Colon (tissue), 2 donors: Measurements from ENCODE around the gene CCDC57.

Experiments used
- FAIRE-seq: peaks from 2 replicates; lab custom pipeline; 2012; peaks lifted over from hg19 to GRCh38; lab: Jason Lieb, UNC
- donor health status: control.
- donor health status: control.

Gene CCDC57

GRCh38 chr17:82121660-82122629 lies 90.7 kb downstream of the CCDC57 start:
- FAIRE-seq, result no peak

- FAIRE-seq, result no peak
Measured at GRCh38 chr17:82121246-82121645, 91.4 kb downstream of the CCDC57 start.

GRCh38 chr17:82120148-82120547 lies 92.5 kb downstream of the CCDC57 start:
- FAIRE-seq, result no peak

GRCh38 chr17:82118815-82119380 lies 93.7 kb downstream of the CCDC57 start:
- FAIRE-seq, result no peak

GRCh38 chr17:82118168-82118814 lies 94.4 kb downstream of the CCDC57 start:
- no peak for FAIRE-seq

GRCh38 chr17:82117139-82118090 lies 95.2 kb downstream of the CCDC57 start:
- no peak for FAIRE-seq

GRCh38 chr17:82116246-82116645 lies 96.4 kb downstream of the CCDC57 start:
- no peak for FAIRE-seq

- no peak for FAIRE-seq
Measured at GRCh38 chr17:82114872-82115271, 97.8 kb downstream of the CCDC57 start.

- no peak for FAIRE-seq
Measured at GRCh38 chr17:82114447-82114846, 98.2 kb downstream of the CCDC57 start.

GRCh38 chr17:82113941-82114340 lies 98.7 kb downstream of the CCDC57 start:
- FAIRE-seq, result no peak

- FAIRE-seq, result no peak
Measured at GRCh38 chr17:82113422-82113821, 99.2 kb downstream of the CCDC57 start.

- FAIRE-seq, result no peak
Measured at GRCh38 chr17:82112914-82113311, 99.7 kb downstream of the CCDC57 start.

GRCh38 chr17:82112181-82112913 lies 100.3 kb downstream of the CCDC57 start:
- FAIRE-seq, result no peak

GRCh38 chr17:82110298-82110697 lies 102.3 kb downstream of the CCDC57 start:
- no peak for FAIRE-seq

GRCh38 chr17:82108961-82109475 lies 103.6 kb downstream of the CCDC57 start:
- no peak for FAIRE-seq

GRCh38 chr17:82108496-82108945 lies 104.1 kb downstream of the CCDC57 start:
- FAIRE-seq, result no peak

- no peak for FAIRE-seq
Measured at GRCh38 chr17:82108038-82108437, 104.6 kb downstream of the CCDC57 start.

GRCh38 chr17:82107341-82107860 lies 105.2 kb downstream of the CCDC57 start:
- no peak for FAIRE-seq

GRCh38 chr17:82106688-82107305 lies 105.8 kb downstream of the CCDC57 start:
- FAIRE-seq, result no peak
